Left ventricle myocardium inferior (tissue), 1 donor: ENCODE results near the gene GDF2. TPM values are rescaled to one million over a fixed set of nuclear protein-coding genes. Genes with fewer than 3 reads are reported as not detected.
A peak's percentile ranks its signal among the peaks of the same experiment; 100 is the strongest.

Source experiments
- DNase-seq: peaks from one replicate; pipeline ENCODE4 v3.0.0-alpha.2; 2020
- H3K27ac ChIP-seq: fragments of 200-600 bp; replicated peaks from 2 replicates; pipeline ENCODE4 v1.8.0; 2021
- H3K27me3 ChIP-seq: fragments of 200-600 bp; 2 replicates; pipeline ENCODE4 v1.8.0; 2021; ENCODE audit warnings: low read depth
- H3K36me3 ChIP-seq: fragments of 200-600 bp; 2 replicates; pipeline ENCODE4 v1.8.0; 2021
- H3K4me1 ChIP-seq: fragments of 200-600 bp; 2 replicates; pipeline ENCODE4 v1.8.0; 2021
- H3K4me3 ChIP-seq: fragments of 200-600 bp; 2 replicates; pipeline ENCODE4 v1.8.0; 2021; ENCODE audit warnings: mild to moderate bottlenecking, moderate library complexity
- H3K9me3 ChIP-seq: fragments of 200-600 bp; replicated peaks from 2 replicates; pipeline ENCODE4 v1.8.0; 2021
- intact Hi-C: fragments of 100-400 bp; cut with micrococcal nuclease; formaldehyde crosslinking; loops from one replicate; pipeline ENCODE4 v1.11.0; 2022
- total RNA-seq: library from RNA; stranded (reverse); fragmentation: NEBNext Ultra II Directional; extraction: Animal tissue kit (Norgen Biotek cat#: 25700); gene quantifications from one replicate; pipeline ENCODE4 v1.2.1, GENCODE V29; 2021
- TF ChIP-seq, protein P1 (sequence below): fragments of 200-600 bp; IDR thresholded peaks from 2 replicates; pipeline ENCODE4 v1.8.0; 2021; ENCODE audit warnings: antibody characterized with exemption, mild to moderate bottlenecking, borderline replicate concordance
- donor health status: DM: no; HTN: yes; CAD: no; lungs with severe emphysema.

GDF2 gene
- total RNA-seq, 1 donor from 2014 or later: not detected

DNA sequence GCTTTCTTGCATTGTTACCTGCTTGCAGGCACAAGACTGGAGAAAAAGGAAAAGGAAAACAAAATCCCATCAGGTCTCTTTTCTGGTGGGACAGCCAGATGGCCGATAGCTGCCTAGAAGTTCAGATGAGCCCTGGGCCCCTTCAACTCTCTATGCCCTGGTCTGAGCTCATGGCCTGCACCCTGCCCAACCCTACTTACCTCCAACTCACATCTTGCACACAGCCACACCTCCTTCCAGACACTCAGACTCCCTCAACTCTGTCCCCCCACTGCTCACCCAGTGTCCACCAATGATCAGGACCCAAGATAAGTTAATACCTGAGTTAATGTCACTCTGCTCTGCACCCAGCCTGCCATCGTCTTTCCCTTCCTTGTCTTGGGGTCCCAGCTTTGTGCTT lies 36.8 kb downstream of the GDF2 start:
- TF ChIP-seq, protein P1, sequence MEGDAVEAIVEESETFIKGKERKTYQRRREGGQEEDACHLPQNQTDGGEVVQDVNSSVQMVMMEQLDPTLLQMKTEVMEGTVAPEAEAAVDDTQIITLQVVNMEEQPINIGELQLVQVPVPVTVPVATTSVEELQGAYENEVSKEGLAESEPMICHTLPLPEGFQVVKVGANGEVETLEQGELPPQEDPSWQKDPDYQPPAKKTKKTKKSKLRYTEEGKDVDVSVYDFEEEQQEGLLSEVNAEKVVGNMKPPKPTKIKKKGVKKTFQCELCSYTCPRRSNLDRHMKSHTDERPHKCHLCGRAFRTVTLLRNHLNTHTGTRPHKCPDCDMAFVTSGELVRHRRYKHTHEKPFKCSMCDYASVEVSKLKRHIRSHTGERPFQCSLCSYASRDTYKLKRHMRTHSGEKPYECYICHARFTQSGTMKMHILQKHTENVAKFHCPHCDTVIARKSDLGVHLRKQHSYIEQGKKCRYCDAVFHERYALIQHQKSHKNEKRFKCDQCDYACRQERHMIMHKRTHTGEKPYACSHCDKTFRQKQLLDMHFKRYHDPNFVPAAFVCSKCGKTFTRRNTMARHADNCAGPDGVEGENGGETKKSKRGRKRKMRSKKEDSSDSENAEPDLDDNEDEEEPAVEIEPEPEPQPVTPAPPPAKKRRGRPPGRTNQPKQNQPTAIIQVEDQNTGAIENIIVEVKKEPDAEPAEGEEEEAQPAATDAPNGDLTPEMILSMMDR: no peak
- H3K4me1 ChIP-seq: peaks cover 10% of the 10 kb centered on the region
- H3K36me3 ChIP-seq: no peaks in the 10 kb centered on the region
- H3K9me3 ChIP-seq: no peaks in the 10 kb centered on the region
- H3K4me3 ChIP-seq: no peak overlapping the region
- no peaks in the 10 kb centered on the region for H3K27me3 ChIP-seq
- intact Hi-C loops: no loop called here
- no peak for DNase-seq
- no peak overlapping the region for H3K27ac ChIP-seq

DNA sequence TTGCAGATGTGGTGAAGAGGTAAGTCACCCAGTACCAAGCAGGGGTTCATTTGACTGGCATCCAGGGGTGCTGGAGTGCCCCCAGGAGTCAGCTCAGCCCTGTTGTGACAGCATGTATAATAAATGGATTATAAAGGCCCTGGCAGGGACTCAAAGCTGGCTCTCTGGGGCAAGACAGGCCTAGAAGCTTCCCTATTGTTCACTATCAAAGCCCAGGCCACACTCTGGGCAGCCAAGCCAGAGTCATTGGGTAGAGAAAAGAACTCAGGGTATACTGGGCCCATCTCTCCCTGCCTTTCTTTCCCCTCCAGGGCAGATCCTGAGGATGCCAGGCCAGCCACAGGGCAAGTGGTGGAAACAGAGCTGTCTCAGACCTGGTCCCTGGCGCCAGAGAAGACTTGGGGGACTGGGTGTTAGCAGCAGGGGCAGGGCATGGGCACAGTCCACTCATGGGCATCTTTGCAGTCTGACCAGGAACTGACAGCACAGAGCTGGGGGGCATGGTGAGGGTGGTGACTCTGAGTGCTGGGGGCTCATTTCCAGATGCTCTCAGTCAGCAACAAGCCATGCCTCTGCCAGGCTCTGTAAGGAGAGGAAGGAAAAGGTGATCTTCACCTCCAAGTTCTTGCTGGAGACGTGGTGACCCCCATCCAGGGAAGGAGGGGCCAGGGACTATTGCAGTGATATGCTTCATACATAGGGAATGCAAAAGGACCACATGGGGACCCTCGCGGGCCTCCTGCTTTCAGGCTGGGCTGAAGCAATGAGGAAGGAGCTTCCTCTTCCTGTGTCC lies 37.6 kb downstream of the GDF2 start:
- Histone ChIP-seq H3K27me3 (no peaks in the 10 kb centered on the region), H3K4me3 (no peak overlapping the region), H3K27ac (no peak overlapping the region), H3K4me1 (peaks cover 10% of the 10 kb centered on the region), H3K36me3 (no peaks in the 10 kb centered on the region), H3K9me3 (no peaks in the 10 kb centered on the region)
- DNase-seq: no peak
- TF ChIP-seq, protein P1: no peak
- intact Hi-C loops: no loop called here

DNA sequence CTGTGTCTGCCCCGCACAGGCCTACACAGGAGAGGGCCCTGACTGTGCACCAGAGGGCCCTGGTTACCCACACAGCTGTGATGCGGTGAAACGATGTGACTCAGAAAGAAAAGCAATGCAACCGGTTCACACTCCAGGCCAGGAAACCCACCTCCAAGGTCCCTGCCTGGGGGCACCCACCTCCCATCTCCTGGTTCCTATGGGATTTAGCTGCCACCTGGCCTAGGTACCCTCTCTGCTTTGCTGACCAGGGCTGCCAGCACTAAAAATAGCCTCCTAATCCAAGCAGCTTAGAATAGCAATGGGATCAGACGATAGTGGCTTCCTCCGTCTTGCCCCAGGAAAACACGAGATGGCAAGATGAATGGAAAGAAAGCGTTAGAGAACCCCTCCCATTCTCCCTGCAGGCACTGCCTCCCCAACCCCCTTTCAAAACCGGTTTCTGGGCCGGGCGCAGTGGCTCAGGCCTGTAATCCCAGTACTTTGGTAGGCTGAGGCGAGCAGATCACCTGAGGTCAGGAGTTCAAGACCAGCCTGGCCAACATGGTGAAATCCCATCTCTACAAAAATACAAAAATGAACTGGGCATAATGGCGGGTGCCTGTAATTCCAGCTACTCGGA lies 38.3 kb downstream of the GDF2 start:
- intact Hi-C loops: no loop called here
- TF ChIP-seq, protein P1: no peak
- Histone ChIP-seq H3K4me3 (no peak overlapping the region), H3K27ac (no peak overlapping the region), H3K36me3 (no peaks in the 10 kb centered on the region), H3K9me3 (no peaks in the 10 kb centered on the region), H3K27me3 (no peaks in the 10 kb centered on the region), H3K4me1 (peaks cover 10% of the 10 kb centered on the region)
- no peak for DNase-seq

DNA sequence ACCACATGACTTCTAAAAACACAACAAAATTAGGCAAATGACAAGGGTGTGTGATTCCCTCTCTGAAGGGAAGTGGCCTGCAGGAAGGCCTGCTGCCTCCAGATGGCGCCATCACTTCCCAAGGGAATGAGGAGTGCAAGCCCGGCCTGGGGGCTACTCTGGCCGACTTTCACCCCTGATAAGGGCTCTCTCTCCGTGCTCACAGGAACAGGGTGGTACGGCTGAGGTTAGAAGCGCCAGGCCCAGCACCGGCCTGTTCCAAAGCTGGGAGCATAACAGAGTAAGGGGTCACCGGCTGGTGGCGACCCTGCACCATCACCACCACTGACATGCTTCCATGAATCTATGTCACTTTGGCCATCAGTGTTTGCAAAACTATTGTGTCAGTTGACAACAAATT lies 39.0 kb downstream of the GDF2 start:
- Histone ChIP-seq H3K9me3 (no peaks in the 10 kb centered on the region), H3K4me3 (no peak overlapping the region), H3K4me1 (peaks cover 10% of the 10 kb centered on the region), H3K27ac (no peak overlapping the region), H3K27me3 (no peaks in the 10 kb centered on the region), H3K36me3 (no peaks in the 10 kb centered on the region)
- DNase-seq: no peak
- TF ChIP-seq, protein P1: peak; percentile 69
- intact Hi-C loops: no loop called here

DNA sequence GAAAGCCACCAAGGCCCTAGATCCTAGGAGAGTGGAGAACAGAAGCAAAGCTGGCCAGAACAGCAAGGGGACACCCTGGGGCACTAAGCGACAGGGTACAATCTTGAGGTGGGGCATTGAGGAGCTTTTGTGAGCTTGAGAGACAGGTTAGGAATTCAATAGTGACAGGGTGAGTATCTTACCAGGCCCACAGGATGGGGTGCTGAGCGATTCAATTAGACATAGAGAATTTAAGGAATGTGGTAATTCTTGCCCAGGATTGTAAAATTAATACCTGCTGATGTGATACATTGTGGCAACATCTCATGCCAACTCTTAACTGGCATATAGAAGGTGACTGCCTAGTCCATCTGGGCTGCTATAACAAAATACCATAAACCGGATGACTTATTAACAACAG lies 39.9 kb downstream of the GDF2 start:
- DNase-seq: no peak
- TF ChIP-seq, protein P1: no peak
- H3K4me1 ChIP-seq: peaks cover 10% of the 10 kb centered on the region
- no peaks in the 10 kb centered on the region for H3K9me3 ChIP-seq
- H3K36me3 ChIP-seq: no peaks in the 10 kb centered on the region
- H3K27ac ChIP-seq: no peak overlapping the region
- intact Hi-C loops: no loop called here
- H3K27me3 ChIP-seq: no peaks in the 10 kb centered on the region
- no peak overlapping the region for H3K4me3 ChIP-seq
